Measurements from ENCODE around the gene SLC38A3.

The SLC38A3 gene

GRCh38 chr3:50269977-50270413 is 64.9 kb downstream of the SLC38A3 start:
- DNase-seq: no peak

DNA sequence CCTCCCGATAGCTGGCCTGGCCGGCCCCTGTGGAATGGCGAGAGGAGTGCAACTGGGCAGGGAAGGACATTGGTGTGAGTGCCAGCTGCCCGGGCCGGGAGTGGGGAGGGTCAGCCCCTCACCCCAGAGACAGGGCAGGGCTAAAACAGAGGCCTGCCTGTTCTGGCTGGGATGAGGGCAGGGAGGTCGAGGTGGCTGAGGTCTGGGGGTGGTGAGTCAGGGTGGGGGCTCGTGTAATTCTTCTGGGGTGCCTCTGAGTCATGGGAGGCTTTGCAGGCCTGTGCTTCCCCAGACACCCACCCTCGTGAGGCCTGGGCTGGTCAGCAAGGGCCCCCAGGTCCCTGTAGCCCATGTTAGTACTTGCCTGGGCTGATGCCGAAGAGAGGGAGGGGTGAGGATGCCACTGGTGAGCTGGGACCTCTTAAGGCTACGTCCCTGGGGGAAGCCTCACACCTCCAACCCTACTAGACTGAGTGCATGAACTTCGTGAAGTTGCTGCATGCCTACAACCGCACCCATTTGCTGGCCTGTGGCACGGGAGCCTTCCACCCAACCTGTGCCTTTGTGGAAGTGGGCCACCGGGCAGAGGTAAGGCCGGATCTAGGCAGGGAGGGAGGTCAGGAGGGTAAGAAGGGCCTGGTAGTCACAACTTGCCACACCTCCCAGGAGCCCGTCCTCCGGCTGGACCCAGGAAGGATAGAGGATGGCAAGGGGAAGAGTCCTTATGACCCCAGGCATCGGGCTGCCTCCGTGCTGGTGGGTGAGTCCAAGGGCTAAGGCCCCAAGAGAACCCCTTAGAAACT is 65.6 kb downstream of the SLC38A3 start:
- no peak for DNase-seq
